ENCODE data around the gene SPATA2.

GRCh38 chr20:49878977-49879376 is 36.4 kb downstream of the SPATA2 start:
- TF ChIP-seq EZH2phosphoT487 (IDR thresholded peaks at IDR 0.05; ENCODE audit: insufficient read depth, low read depth) (no peak), EZH2 (IDR thresholded peaks at IDR 0.05; ENCODE audit: insufficient read depth, poor library complexity, severe bottlenecking) (no peak)

All from GM23248 (cell line).